IPS-11a (cell line): Measurements from ENCODE around the gene ARHGEF16.
A peak's percentile ranks its signal among the peaks of the same experiment; 100 is the strongest.

Experiments used
- H3K4me3 ChIP-seq: one replicate; pipeline ENCODE4 v1.5.1; 2013; ENCODE audit warnings: low read depth, low read length, control low read depth

Gene ARHGEF16

DNA sequence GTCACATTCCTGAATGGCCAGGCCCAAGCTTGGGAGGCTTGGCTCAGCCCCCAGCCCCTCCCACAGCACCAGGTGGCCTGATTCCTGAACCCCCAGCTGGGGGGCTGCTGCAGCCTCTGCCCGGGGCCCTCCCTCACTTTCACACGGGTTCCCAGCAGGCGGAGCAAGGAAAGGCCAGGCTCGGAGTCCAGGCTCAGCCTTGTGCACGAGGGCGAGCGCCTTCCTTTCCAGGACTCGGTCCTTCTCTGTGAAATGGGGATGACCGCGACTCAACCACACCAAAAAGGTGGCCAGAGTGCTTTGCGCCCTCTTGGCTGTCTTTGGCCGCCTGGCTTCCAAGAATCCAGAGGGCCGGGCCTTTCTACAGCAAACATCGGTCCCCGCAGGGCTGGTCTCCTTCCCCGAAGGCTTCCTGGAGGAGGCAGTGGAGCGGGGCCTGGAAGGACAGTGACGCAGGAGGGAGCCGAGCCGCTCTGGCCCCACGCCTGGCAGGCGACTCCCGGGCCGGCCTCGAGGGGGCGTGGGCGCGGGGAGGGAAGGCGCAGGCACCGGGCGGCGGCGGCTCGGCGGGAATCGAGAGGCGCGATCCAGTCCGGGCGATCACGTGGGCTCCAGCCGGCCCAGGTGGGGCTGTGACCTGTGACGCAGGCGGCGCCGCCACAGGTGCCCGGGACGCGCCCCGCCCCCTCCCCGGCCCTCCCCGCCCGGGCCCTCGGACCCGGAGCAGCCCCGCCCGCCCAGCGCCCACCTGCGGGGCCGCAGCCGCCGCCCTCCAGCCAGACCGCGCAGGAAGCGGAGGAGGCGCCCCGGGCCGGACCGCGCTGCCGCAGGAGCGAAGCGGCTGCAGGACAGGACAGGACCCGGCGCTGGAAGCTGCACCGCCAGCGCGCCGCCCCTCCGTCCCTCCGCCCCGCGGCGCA, at the start of gene ARHGEF16:
TSS of gene ARHGEF16 (plus strand) at position 775 of the 920 bp plus-strand sequence. CDS start 8,420 bp downstream, outside the sequence.
- peak within 1 kb of the TSS; percentile 56 for H3K4me3 ChIP-seq

DNA sequence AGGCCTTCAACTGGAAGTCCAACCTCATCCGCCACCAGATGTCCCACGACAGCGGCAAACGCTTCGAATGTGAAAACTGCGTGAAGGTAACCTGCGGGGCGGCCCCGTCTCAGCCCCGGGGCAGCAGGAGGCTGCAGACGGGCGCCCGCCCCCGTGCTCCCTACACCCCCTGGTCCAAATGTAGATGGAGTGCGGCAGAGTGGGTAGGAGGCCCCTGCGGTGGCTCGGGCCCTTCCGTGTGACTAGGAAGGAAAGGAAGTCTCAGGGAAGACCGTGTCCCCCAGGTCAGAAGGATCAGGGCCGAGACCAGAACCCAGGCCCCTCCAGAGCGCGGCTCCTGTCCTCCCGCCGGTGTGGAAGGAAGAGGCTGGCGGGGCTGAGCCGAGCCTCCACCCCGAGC, 49.7 kb upstream of the ARHGEF16 start:
- H3K4me3 ChIP-seq, result no peak overlapping the region

DNA sequence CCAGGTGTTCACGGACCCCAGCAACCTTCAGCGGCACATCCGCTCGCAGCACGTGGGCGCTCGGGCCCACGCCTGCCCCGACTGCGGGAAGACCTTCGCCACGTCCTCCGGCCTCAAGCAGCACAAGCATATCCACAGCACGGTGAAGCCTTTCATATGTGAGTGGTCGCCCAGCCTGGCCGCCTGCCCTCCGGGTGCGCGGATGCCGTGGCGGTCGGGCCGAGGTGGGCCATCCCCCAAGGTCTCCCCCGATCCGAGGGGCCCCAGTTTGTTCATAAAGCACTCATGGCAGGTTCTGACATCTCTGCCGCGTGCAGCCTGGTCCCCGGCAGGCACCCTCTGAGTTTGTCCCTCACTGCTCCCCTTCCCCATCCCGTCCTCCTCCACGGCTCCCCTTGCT, 49.0 kb upstream of the ARHGEF16 start:
- H3K4me3 ChIP-seq, result no peak overlapping the region

DNA sequence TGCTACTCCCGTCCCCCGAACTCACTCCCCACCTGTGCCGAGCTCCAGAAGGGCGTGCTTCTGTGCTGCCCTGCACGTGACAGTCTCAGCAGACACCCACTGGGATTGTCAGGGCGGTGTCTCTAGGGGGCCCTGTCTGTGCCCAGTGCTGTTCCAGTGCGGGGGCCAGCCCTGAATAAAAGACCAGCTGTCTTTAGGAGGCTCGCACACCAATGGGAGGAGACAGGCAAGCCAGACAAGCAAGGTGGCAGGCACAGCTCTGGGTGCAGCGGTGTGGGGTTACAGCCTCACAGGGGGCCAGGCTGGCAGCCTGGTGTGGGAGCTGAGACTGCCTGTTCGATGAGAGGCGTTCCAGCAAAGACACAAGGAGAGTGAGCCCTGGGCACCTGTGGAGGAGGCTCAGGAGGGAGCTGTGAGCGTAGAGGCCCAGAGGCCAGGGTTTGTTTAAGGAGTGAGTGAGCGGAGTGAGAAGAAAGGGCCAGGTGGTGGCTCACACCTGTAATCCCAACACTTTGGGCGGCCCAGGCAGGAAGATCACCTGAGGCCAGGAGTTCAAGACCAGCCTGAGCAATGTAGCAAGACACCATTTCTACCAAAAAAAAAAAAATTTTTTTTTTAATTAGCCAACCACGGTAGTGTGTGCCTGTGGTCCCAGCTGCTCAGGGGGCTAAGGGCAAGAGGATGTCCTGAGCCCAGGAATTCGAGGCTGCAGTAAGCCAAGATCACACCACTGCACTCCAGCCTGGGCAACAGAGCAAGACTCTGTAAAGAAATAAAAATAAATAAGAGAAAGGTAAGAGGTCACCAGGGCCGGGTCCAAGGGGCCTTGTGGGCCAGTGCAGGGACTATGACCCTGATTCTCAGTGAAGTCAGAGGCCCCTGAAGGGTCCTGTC, 48.2 kb upstream of the ARHGEF16 start:
- no peak overlapping the region for H3K4me3 ChIP-seq

DNA sequence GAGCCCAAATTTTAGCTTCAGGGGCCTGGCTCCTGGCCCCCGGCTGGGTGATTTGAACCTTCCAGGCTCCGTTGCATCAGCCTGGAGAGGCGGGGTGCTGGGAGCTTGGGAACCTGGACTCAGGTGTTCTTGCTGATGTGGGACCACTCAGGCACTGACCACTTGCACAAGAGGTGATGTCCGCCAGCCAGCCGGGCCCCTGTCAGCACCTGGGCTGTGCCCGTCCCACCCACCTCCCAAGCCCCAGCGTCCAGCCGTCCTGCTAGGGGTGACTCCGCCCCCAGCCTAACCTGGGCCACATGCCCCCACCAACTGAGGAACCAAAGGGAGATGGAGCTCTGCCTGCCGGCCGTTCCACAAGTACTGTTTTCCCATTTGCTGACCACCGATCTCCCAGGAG, 47.4 kb upstream of the ARHGEF16 start:
- H3K4me3 ChIP-seq, result no peak overlapping the region

DNA sequence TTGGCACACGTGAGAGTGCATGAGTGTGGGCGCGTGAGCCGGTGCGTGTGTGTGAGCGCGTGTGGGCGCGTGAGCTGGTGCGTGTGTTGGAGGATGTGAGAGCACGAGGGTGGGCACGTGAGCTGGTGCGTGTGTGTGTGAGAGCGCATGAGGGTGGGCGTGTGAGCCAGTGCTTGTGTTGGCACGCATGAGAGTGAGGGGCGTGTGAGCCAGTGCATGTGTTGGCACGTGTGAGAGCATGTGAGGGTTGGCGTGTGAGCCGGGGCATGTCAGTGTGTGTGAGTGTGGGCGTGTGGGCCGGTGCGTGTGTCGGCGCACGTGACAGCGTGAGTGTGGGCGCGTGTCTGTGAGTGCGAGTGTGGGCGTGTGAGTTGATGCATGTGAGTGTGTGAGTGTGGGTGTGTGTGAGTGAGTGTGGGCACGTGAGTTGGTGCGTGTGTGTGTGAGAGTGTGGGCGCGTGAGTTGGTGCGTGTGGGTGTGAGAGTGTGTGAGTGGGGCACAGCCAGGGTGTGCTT, 45.7 kb upstream of the ARHGEF16 start:
- H3K4me3 ChIP-seq, result no peak overlapping the region

DNA sequence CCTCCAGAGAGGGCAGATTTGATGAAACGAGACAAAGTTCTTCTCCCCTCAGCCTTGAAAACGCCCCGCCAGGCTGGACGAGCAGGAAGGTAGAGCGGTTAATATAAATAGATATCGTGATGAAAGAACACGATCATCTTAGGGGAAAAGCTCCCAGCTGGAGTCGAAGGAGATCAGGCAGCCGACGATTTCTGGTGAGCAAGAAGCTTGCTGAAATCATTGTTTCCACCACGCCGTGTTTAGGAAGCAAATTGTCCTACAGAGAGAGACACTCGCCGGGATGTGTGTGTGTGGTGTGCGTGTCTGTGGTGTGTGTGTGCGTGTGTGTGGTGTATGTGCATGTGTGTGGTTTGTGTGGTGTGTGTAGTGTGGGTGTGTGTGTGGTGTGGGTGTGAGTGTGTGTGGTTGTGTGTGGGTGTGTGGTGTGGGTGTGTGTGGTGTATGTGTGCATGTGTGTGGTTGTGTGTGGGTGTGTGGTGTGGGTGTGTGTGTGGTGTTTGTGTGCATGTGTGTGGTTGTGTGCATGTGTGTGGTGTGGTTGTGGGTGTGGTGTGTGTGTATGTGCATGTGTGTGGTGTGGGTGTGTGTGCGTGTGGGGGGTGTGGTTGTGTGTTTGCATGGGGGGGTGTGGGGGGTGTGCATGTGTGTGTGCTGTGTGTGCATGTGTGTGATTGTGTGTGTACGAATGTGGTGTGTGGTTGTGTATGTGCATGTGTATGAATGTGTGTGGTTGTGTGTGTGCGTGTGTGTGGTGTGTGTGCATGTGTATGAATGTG, 44.9 kb upstream of the ARHGEF16 start:
- no peak overlapping the region for H3K4me3 ChIP-seq

DNA sequence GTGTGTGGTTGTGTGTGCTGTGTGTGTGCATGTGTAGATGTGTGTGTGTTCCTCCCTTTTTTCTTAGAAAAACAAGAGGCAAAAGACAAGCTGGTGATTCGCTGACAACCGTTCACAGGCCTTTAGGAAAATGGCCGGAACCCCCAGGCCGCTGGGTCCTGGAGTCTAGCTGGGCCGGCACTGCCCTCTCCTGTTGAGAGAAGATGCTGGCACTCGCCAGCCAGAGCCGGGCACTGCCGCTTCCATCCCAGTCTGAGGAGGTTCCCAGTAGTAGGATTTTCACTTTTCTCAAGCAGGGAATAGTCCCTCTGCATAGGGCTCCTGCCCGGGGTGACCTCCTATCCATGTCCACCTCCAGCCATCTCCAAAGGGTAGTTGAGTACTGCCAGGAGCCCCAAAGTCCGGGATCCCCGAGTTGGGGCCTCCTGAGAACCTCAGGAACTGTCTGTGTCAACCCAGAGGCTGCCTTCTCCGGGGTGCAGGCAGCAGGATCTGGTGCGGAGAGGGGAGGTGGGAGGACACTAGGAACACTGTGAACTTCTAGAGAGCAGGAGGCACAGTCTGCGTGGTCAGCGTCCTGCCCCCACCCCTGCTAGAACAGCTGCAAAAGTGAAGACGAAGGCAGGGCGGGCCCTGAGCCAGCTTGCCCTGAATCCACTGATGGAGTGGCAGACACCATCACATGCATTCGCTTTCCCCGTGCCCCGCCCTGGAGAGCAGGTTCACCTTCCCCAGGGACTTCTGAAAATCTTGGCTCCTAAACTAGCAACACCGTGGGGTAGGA, 44.1 kb upstream of the ARHGEF16 start:
- H3K4me3 ChIP-seq, result no peak overlapping the region

DNA sequence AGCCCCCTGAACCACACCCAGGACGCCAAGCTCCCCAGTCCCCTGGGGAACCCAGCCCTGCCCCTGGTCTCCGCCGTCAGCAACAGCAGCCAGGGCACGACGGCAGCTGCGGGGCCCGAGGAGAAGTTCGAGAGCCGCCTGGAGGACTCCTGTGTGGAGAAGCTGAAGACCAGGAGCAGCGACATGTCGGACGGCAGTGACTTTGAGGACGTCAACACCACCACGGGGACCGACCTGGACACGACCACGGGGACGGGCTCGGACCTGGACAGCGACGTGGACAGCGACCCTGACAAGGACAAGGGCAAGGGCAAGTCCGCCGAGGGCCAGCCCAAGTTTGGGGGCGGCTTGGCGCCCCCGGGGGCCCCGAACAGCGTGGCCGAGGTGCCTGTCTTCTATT, 42.7 kb upstream of the ARHGEF16 start:
- H3K4me3 ChIP-seq, result no peak overlapping the region

DNA sequence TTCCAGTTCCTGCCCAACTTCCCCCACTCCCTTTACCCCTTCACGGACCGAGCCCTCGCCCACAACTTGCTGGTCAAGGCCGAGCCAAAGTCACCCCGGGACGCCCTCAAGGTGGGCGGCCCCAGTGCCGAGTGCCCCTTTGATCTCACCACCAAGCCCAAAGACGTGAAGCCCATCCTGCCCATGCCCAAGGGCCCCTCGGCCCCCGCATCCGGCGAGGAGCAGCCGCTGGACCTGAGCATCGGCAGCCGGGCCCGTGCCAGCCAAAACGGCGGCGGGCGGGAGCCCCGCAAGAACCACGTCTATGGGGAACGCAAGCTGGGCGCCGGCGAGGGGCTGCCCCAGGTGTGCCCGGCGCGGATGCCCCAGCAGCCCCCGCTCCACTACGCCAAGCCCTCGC, 42.1 kb upstream of the ARHGEF16 start:
- H3K4me3 ChIP-seq, result no peak overlapping the region

DNA sequence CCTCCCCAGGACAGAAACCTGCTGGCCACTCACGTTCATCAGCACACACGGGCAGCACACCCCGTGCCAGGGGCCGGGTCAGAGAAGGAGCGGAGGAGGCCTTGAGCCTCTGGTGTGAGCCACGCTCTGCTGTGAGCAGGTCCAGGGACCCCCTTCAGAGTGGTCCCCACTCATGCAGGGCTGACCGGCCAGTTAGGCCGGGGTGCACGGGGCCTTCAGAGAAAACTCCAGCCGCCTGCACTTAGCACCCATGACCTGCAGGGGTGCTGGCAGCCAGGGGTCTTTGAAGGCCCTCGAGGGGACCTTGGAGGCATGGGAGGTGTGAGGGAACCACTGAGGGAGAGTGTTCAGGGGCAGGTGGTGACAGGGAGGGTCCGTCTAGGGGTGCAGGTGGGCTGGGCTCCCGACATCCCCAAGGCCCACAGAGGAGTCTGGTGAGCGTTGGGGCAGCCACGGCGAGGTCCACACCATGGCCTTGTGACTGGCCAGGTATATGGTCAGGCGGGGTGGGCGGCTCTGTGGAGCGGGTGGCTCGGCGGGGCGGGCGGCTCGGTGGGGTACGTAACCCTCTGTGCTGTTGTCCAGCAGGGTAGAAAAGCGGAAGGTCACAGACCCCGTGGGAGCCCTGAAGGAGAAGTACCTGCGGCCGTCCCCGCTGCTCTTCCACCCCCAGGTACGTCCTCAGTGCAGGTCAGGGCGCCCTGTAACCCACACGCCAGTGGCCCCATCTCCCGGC, 40.3 kb upstream of the ARHGEF16 start:
- no peak overlapping the region for H3K4me3 ChIP-seq

DNA sequence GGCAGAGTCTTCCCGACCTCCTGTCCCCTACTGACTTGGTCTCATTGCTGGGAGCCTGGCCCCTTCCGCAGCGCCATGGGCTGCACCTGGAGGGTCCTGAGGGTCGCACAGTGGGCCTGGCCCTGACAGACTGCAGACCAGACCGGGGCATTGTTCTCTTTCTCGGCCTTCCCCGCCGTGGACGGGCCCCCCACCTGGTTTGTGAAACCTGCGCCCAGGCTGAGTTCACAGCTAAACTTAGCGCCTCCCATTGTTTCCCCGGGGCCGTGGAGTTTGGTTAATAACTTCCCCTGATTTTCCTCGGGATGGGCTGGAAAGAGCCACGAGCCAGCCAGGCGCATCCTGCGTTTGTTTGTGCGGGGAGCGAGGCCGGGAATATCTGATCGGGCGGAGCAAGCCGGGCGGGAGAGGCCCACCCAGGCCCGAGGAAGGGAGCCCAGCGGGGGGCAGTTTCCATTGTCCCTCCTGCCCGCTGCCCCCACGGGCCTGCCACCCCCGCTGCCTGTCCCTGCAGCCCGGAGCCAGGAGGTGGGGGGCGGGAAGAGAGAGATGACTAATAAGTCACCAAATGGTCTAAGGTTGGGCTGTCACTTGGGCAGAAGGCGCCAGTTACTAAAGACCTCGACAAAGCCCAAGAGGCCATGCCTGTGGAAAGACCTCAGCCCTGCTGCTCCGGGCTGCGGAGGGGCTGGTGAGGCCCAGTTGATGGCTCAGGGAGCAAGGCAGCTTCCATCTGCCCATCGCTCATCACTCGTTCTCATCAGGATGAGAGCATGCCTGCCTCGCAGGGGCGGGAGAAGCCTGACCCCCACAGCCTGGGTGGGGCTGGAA, 39.0 kb upstream of the ARHGEF16 start:
- no peak overlapping the region for H3K4me3 ChIP-seq

DNA sequence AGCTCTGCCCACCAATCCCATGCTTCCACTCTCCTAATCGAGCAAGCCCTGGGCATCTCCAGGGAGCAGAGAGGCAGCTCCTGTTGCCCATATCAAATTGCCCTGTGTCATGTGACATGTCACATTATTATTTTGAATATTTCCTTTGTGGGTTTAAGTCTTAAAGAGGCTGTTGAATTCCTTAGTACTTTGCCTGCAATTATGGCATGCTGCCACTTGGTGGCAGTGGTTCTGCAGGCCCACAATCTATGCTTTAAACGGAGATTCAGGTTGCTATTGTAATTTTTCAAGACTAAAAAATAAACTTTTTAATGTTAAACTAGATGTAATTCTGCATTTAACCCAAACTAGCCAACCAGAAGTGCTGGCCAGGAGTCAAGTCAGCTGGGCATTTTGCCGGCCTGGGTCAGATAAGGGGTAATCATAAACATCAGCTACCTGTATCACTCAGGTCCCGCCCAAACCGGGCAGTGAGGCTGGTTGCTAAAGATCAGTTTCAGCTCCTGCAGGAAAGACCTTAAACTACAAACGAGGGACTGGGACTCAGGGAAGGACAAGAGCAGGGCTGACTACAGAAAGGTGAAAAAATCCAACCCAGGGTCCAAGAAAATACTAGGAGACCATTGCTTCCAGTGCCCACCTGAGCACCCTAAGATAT, 37.3 kb upstream of the ARHGEF16 start:
- no peak overlapping the region for H3K4me3 ChIP-seq

DNA sequence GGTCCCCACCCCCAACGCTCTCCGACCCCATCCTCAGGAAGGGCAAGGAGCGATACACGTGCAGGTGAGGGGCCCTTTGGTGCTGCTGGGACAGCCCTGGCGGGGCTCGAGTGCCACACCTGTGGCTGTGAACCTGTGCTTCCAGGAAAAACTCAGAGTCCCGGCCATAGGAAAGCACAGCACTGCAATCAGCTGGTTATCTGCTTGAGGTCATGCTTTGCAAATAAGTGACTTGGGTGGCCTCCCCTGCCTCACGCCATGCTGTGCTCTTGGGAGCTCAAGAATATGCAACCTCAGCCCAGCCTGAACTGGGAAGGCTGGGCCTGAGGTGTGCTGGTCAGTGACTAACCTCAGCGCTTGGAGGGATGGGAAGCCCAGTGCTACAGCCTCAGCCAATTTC, 36.5 kb upstream of the ARHGEF16 start:
- H3K4me3 ChIP-seq, result no peak overlapping the region

DNA sequence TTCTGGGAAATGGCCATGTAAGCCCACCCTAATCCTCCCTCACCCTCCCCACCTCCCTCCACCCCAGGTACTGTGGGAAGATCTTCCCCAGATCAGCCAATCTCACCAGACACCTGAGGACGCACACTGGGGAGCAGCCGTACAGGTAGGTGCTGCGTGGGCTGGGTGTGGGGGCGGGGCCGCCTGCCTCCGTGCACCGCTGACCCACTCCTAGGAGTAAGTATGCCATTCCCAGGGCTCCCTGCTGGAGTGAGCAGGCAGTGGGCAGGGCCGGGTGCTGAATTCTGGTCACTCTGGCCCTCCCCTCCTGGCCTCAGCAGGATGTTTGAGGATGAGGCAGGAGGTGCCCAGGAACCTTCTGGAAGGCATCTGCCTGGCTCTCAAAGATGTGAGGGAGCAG, 35.9 kb upstream of the ARHGEF16 start:
- H3K4me3 ChIP-seq, result no peak overlapping the region

DNA sequence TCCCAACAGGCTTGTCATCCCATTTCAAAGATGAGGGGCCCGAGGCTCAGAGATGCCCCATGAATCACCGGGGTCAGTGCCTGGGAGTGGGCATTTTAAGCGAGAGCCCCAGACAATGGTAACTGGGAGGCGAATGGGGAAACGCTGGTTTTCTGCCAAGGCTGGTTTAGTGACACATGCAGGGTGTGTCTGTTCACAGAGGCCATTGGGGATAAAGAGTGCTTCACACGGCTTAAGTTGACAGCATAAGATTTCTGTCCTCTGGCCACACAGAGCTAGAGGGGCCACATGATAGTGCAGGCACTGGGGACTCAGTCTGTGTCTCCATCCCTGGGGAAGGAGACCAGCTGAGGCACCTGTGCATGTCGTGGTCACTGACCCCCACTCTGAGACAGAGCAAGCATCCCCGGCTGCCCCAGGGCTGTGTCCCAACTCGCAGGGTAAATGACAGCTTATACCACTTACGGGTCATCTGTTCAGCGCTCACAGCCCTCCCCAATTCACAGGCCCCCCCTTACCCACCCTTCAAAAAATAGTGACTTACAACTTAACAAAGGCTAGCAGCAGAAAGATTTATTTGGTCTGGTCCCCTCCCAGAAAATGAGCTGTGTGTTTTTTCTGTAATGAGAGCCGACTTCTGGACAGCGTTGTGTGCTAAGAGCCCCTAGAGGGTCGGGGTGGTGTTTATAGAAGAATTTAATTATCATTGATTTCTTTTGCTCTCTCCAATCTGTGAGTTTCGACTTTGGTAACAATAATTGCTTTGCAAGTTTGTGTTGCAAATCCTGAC, 34.9 kb upstream of the ARHGEF16 start:
- H3K4me3 ChIP-seq, result no peak overlapping the region
